IPS DF 6.9 (cell line): ENCODE measurements around the gene ZSWIM8.

Experiments used
- DNase-seq: peaks from one replicate; pipeline ENCODE4 v3.0.0-alpha.2; 2013; ENCODE audit warnings: low read depth, low spot score
- H3K27ac ChIP-seq: one replicate; pipeline ENCODE4 v1.5.1; 2013; ENCODE audit warnings: low read length, control low read depth
- H3K27me3 ChIP-seq: 2 replicates; pipeline ENCODE4 v1.6.1; 2013; ENCODE audit warnings: mild to moderate bottlenecking, low read length; ENCODE audit not compliant: control insufficient read depth, insufficient read depth
- H3K36me3 ChIP-seq: 2 replicates; pipeline ENCODE4 v1.6.1; 2013; ENCODE audit warnings: low read length; ENCODE audit not compliant: control insufficient read depth, insufficient read depth
- H3K4me1 ChIP-seq: 2 replicates; pipeline ENCODE4 v1.6.1; 2013; ENCODE audit warnings: low read length; ENCODE audit not compliant: control insufficient read depth, insufficient read depth
- H3K4me3 ChIP-seq: 2 replicates; pipeline ENCODE4 v1.5.1; 2013; ENCODE audit warnings: mild to moderate bottlenecking, low read length
- H3K9me3 ChIP-seq: 2 replicates; pipeline ENCODE4 v1.6.1; 2013; ENCODE audit warnings: low read length, inconsistent platforms; ENCODE audit not compliant: control insufficient read depth, insufficient read depth
- WGBS: extraction: QIAGEN DNeasy Blood & Tissue Kit; methylation state at CpG from one replicate; pipeline ENCODE4 v1.1.7; 2013; ENCODE audit warnings: mixed read lengths, missing lambda C conversion rate; ENCODE audit not compliant: insufficient read length, insufficient coverage; 5-methylcytosine and 5-hydroxymethylcytosine counted together

ZSWIM8 gene

DNA sequence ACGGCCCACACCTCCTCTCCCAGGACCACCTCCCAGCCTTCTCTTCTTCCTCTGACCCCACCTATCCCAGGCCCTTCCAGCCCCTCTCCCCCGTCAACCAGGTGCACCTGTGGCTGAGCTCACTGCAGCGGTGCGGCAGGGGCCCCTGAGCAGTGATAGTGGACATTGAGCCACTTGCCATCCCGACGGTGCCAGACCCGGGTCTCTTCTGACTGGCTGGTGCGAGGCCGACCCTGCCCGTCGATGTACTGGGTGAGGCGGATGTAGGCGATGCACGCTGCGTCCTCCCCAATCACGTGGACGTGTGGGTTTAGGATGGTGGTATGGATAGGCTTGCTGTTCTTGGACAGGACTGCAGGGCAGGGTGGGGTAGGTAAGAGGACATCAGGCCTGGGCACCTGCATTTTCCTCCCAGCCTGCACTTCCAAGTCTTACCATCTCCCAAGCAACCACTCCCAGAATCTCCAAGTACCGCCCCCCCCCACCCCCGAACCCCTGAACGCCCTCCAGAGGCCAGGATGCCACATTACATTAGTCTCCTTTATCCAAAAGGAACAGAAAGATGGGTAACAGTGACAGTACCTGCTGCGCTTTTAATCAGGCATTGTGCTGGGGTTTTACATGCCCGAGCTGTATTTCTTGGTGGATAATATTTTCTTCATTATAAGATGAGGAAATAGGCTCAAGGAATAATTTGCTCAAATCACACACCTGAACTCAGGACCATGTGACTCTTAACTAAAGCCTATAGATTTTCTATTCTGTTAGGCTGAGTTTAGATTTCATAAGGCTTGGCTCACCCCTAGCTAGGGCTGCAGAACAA, 29.7 kb downstream of the ZSWIM8 start:
- H3K4me3 ChIP-seq: no peak overlapping the region
- no peak for DNase-seq
- H3K36me3 ChIP-seq: peaks cover 13% of the 10 kb centered on the region; the same call in 1 of the 2 replicates
- WGBS: no CpG with 5 or more reads among the region's 22 CpGs
- no peaks in the 10 kb centered on the region; the same call in 1 of the 2 replicates for H3K4me1 ChIP-seq
- no peaks in the 10 kb centered on the region for H3K27me3 ChIP-seq
- no peak overlapping the region for H3K27ac ChIP-seq
- H3K9me3 ChIP-seq: no peaks in the 10 kb centered on the region

DNA sequence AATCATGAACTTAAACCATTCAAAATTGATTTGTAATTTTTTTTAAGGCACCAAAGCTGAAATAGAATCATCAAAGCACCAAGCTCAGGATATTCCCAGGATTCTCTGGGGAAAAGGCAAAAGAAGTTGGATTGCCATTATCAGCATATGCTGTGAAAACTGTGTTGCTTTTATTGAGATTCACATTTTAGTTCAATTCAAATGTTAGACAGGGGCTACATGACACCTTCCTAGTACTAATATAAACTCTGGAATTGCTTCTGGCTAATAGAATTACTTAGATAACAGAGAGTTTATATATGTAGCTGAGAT, 30.3 kb downstream of the ZSWIM8 start:
- Histone ChIP-seq H3K4me1 (no peaks in the 10 kb centered on the region; the same call in 1 of the 2 replicates), H3K27ac (no peak overlapping the region), H3K4me3 (no peak overlapping the region), H3K36me3 (peaks cover 13% of the 10 kb centered on the region; the same call in 1 of the 2 replicates), H3K27me3 (no peaks in the 10 kb centered on the region), H3K9me3 (no peaks in the 10 kb centered on the region)
- DNase-seq: no peak

DNA sequence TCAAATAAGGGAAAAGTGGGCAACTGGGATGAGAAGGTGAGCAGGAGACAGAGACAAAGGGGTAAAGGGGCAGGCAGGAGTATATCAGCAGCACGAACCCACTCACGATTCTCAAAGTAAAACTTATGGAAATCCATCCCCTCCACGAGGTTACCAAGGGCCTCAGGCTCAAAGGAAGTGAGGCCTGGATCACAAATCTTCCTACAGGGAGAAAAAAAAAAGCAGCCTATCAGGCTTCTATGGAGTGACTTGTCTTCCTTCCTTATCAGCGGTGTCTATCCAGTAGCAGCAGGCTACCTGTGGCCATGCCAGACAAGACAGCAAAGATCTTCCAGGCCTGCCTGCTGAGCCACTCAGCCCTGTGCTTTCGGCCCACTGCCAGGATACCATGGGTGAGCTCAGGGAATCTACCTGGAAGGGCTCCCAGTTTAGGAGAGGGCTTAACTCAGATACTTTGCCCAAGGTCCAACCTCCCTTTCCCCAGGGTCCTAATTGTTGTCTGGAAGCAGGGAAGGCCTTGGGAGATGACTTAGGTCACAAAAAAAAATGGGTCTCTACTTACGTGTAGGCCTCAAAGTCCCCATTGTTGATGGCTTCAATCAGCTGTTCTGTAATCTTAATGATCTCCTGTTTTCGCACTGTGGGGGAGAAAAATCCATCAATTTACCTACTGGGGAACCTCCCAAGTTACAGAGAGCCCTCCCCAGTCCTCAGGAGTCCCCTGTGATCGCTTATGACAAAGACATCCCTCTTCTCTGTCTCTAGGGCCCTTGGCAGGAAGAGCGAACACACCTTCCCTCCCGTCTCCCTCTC, 31.7 kb downstream of the ZSWIM8 start:
- Histone ChIP-seq H3K4me1 (no peaks in the 10 kb centered on the region), H3K9me3 (no peaks in the 10 kb centered on the region), H3K4me3 (no peak overlapping the region), H3K27ac (no peak overlapping the region), H3K36me3 (peaks cover 13% of the 10 kb centered on the region; the same call in 1 of the 2 replicates), H3K27me3 (no peaks in the 10 kb centered on the region)
- DNase-seq: no peak
- no CpG with 5 or more reads among the region's 10 CpGs for WGBS

DNA sequence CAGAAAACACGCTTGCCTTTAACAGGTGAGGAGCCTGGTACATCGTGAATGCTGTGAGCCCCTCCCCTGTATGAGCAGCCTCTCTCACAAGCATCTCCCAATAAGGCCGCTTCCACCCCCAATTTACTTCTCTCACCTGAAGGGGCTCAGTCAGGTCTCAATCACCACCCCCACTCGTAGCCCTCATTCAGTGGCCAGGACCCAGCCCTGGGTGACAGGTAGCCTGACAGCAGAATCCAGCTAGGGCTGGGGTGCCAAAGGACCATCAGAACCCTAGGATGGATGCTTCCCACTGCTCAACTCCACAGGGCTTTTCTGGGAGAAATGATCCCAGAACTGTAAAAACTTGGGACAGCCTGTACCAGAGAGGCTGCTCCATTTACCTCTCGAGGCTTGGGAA, 32.4 kb downstream of the ZSWIM8 start:
- Histone ChIP-seq H3K36me3 (peaks cover 13% of the 10 kb centered on the region; the same call in 1 of the 2 replicates), H3K4me3 (no peak overlapping the region), H3K27ac (no peak overlapping the region), H3K27me3 (no peaks in the 10 kb centered on the region), H3K9me3 (no peaks in the 10 kb centered on the region), H3K4me1 (no peaks in the 10 kb centered on the region)
- no CpG with 5 or more reads among the region's 5 CpGs for WGBS
- no peak for DNase-seq

DNA sequence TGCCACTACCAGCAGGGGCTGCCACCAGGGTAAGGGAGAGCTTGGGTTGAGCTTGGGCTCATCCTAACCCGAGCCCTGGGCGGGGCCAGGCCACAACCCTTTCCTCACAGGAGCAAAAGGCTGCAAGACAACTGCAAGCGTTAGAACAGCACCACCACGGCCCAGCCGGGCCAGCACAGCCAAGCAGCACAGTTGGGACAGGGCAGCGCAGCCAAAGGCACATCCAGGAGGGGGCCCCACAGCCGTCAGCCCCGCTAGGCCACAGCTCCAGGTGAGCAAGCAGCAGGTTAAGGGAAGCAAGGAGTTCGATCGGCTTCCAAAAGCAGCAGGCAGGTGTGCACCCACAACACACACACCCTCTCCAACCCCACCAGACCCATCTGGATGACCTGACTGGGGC, 33.0 kb downstream of the ZSWIM8 start:
- Histone ChIP-seq H3K27me3 (no peaks in the 10 kb centered on the region), H3K9me3 (no peaks in the 10 kb centered on the region), H3K36me3 (peaks cover 13% of the 10 kb centered on the region; the same call in 1 of the 2 replicates), H3K27ac (no peak overlapping the region), H3K4me3 (no peak overlapping the region), H3K4me1 (no peaks in the 10 kb centered on the region)
- DNase-seq: no peak
- no CpG with 5 or more reads among the region's 10 CpGs for WGBS

DNA sequence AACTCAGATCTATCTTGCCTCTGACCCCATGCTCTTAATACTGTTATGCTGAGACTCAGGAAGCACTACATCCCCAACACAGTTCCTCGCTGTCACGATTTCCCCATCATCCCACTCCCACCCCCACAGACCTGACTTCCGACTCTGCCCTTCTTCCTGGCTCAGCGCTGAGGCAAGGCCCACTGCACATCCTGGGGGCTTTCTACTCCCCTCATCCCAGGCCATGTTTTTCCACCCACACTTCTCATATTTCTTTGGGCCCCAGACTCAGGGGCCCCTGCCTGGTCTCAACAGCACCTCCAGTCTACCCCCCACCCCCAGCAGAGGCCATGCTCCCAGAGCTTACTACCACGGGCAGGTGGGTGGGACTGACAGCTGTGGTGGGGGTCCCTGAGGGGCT, 33.7 kb downstream of the ZSWIM8 start:
- no CpG with 5 or more reads among the region's 5 CpGs for WGBS
- no peaks in the 10 kb centered on the region for H3K9me3 ChIP-seq
- peaks cover 16% of the 10 kb centered on the region for H3K36me3 ChIP-seq
- H3K4me3 ChIP-seq: no peak overlapping the region
- H3K27me3 ChIP-seq: no peaks in the 10 kb centered on the region
- H3K27ac ChIP-seq: no peak overlapping the region
- DNase-seq: no peak
- H3K4me1 ChIP-seq: no peaks in the 10 kb centered on the region

DNA sequence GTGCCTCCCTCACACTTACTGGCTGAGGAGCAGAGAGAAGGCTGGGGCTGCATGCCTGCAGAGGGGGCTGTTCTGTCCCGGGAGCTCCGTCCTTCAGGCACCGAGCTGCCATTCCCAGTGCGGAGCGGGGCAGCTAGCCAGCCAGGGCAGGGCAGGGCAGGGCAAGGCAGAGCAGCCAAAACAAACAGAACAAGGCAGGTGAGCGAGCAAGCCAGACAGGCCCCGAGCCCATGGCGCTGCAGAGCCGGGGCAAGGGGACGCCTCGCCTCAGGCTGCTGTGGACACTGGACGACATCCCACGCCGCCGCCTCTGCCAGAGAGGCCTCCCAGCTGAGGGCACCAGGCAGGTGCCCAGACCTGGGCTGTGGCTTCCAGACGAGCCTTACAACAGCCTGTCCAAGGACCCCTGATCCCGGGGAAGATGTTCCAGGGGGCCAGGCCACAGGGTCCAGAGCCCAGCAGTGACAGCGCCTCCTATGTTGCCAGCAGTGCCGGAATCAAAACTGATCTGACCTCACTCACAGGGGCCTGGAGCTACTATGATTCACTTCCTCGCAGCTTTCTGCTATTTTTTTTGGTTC, 34.2 kb downstream of the ZSWIM8 start:
- H3K27ac ChIP-seq: no peak overlapping the region
- H3K27me3 ChIP-seq: no peaks in the 10 kb centered on the region
- DNase-seq: no peak
- H3K9me3 ChIP-seq: no peaks in the 10 kb centered on the region
- no peaks in the 10 kb centered on the region for H3K4me1 ChIP-seq
- H3K4me3 ChIP-seq: no peak overlapping the region
- peaks cover 16% of the 10 kb centered on the region for H3K36me3 ChIP-seq
- no CpG with 5 or more reads among the region's 20 CpGs for WGBS

DNA sequence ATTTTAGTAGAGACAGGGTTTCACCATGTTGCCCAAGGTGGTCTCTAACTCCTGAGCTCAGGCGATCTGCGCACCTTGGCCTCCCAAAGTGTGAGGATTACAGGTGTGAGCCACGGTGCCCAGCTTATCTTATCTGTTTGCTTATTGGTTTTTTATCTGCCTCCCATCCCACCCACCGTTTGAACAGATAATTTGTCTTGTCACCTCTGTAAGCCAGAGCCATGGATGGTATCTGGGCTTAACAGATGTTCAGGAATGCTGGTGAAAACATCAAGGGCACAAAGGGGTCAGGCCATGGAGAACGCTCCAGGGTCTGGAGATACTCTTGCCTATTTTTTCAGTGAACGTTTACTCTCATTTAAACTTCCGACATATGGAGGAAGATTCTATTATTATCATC, 38.0 kb downstream of the ZSWIM8 start:
- no peak overlapping the region for H3K4me3 ChIP-seq
- no peaks in the 10 kb centered on the region for H3K9me3 ChIP-seq
- no peak overlapping the region for H3K27ac ChIP-seq
- no CpG with 5 or more reads among the region's 7 CpGs for WGBS
- H3K4me1 ChIP-seq: no peaks in the 10 kb centered on the region
- DNase-seq: no peak
- H3K27me3 ChIP-seq: no peaks in the 10 kb centered on the region
- H3K36me3 ChIP-seq: peaks cover 11% of the 10 kb centered on the region

DNA sequence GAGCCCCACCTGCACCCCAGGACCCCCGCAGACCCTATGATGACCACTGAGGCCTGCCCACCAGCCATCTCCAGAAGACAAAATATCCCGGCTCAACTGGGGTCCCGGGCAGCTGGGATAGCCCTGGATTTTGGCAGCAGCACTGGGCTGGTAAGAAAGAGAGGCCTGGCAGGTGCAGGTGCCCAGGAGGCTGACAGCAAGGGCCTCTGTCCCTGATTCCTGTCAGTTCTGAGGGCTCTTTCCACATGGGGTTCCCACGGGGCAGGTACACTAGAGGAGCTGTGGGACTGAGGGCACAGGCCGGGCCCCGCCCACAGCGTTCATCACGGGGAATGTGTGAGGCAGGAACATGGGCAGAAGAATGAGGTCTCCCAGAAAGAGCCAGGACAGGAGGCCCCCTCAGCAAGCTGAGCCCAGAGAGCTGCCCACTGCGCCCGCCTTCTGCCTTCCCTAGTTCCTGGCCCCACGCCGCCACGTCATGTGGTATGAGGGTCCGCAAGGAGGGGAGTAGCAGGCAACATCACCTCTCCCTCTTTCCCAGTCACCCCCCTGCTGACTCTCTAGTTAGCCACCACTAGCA, 38.8 kb downstream of the ZSWIM8 start:
- H3K36me3 ChIP-seq: peaks cover 11% of the 10 kb centered on the region
- H3K4me3 ChIP-seq: no peak overlapping the region
- no peaks in the 10 kb centered on the region for H3K4me1 ChIP-seq
- WGBS: no CpG with 5 or more reads among the region's 14 CpGs
- H3K27me3 ChIP-seq: no peaks in the 10 kb centered on the region
- H3K9me3 ChIP-seq: no peaks in the 10 kb centered on the region
- H3K27ac ChIP-seq: no peak overlapping the region
- no peak for DNase-seq

DNA sequence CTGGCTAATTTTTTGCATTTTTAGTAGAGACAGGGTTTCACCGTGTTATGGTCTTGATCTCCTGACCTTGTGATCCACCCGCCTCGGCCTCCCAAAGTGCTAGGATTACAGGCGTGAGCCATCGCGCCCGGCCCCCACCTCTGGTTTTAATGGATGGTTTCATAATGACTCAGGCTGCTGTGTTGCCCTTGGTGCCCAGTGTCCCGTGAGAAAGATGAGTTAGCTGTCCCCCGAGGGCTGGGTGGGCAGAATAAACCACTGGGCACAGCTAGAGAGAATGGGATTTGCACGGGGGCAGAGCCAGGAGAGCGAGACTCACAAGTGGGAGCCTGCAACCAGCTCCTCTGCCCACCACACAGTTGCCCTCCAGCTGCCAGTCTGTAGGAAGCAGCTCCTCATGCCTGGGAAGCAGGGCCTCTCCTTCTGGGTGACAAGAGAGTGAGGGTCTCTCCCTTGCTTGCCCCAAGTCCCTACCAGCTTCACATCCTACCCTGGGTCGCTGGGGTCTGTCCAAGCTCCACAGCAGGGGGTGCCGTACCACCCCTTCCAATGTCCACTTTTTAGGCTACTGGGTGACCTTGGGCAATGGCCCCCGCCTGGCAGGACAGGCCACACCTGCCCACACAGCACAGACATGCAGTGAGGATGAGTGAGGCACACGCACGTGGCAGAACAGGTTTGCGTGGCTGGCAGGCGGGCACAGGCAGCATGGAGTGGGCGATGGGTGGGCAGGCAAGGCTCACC, 42.1 kb downstream of the ZSWIM8 start:
- H3K27me3 ChIP-seq: no peaks in the 10 kb centered on the region
- no peak for DNase-seq
- H3K4me1 ChIP-seq: no peaks in the 10 kb centered on the region
- no peak overlapping the region for H3K27ac ChIP-seq
- H3K4me3 ChIP-seq: no peak overlapping the region
- H3K36me3 ChIP-seq: peaks cover 7% of the 10 kb centered on the region
- no CpG with 5 or more reads among the region's 19 CpGs for WGBS
- no peaks in the 10 kb centered on the region for H3K9me3 ChIP-seq
